ENCODE data around the gene ZNF579.

ZNF579 gene

GRCh38 chr19:55602104-55603001 lies 21.7 kb upstream of the ZNF579 start:
- H3K4me3 ChIP-seq (ENCODE audit: low read length), result no peak overlapping the region
- H3K9me3 ChIP-seq (ENCODE audit: control insufficient read depth, insufficient read depth, low read length), result no peaks in the 10 kb centered on the region
- peaks cover 3% of the 10 kb centered on the region; the same call in 1 of the 2 replicates for H4K20me1 ChIP-seq (ENCODE audit: control insufficient read depth, insufficient read depth, low read depth, low read length)
- peaks cover 23% of the 10 kb centered on the region for H3F3A ChIP-seq (ENCODE audit: control insufficient read depth, insufficient read depth)
- no peaks in the 10 kb centered on the region for H3K9me2 ChIP-seq (replicated peaks; ENCODE audit: control insufficient read depth, low read length)
- peaks cover 53% of the 10 kb centered on the region for H3K4me1 ChIP-seq (ENCODE audit: control insufficient read depth, low read length)
- TF ChIP-seq EZH2phosphoT487 (IDR thresholded peaks at IDR 0.05; ENCODE audit: borderline replicate concordance, low read length) (no peak), CTCF (IDR thresholded peaks at IDR 0.05; ENCODE audit: low read depth, low read length, poor library complexity, severe bottlenecking) (no peak)
- H3K27me3 ChIP-seq (ENCODE audit: control insufficient read depth, low read length), result no peaks in the 10 kb centered on the region
- H3K4me2 ChIP-seq (ENCODE audit: low read length), result no peak overlapping the region
- no peak overlapping the region for H3K27ac ChIP-seq (ENCODE audit: low read depth, low read length)
- peaks cover 27% of the 10 kb centered on the region for H3K79me2 ChIP-seq (ENCODE audit: control insufficient read depth, low read length)
- peaks cover 24% of the 10 kb centered on the region for H3K36me3 ChIP-seq (ENCODE audit: control insufficient read depth, low read length)

- TF ChIP-seq CTCF (IDR thresholded peaks at IDR 0.05; ENCODE audit: low read depth, low read length, poor library complexity, severe bottlenecking) (no peak), EZH2phosphoT487 (IDR thresholded peaks at IDR 0.05; ENCODE audit: borderline replicate concordance, low read length) (no peak)
- H3K79me2 ChIP-seq (ENCODE audit: control insufficient read depth, low read length), result peaks cover 15% of the 10 kb centered on the region
- H3F3A ChIP-seq (ENCODE audit: control insufficient read depth, insufficient read depth), result peaks cover 23% of the 10 kb centered on the region
- H3K4me1 ChIP-seq (ENCODE audit: control insufficient read depth, low read length), result peaks cover 43% of the 10 kb centered on the region
- H3K4me3 ChIP-seq (ENCODE audit: low read length), result peak overlapping the region; percentile 84
- H3K36me3 ChIP-seq (ENCODE audit: control insufficient read depth, low read length), result peaks cover 23% of the 10 kb centered on the region
- H3K9me2 ChIP-seq (replicated peaks; ENCODE audit: control insufficient read depth, low read length), result no peaks in the 10 kb centered on the region
- peak overlapping the region; percentile 88 for H3K27ac ChIP-seq (ENCODE audit: low read depth, low read length)
- H3K4me2 ChIP-seq (ENCODE audit: low read length), result peak overlapping the region; percentile 64
- no peaks in the 10 kb centered on the region for H3K9me3 ChIP-seq (ENCODE audit: control insufficient read depth, insufficient read depth, low read length)
- no peaks in the 10 kb centered on the region for H4K20me1 ChIP-seq (ENCODE audit: control insufficient read depth, insufficient read depth, low read depth, low read length)
- H3K27me3 ChIP-seq (ENCODE audit: control insufficient read depth, low read length), result no peaks in the 10 kb centered on the region
Measured at GRCh38 chr19:55601084-55601483, 20.4 kb upstream of the ZNF579 start.

- peaks cover 20% of the 10 kb centered on the region for H3F3A ChIP-seq (ENCODE audit: control insufficient read depth, insufficient read depth)
- TF ChIP-seq EZH2phosphoT487 (IDR thresholded peaks at IDR 0.05; ENCODE audit: borderline replicate concordance, low read length) (no peak), CTCF (IDR thresholded peaks at IDR 0.05; ENCODE audit: low read depth, low read length, poor library complexity, severe bottlenecking) (no peak)
- H3K36me3 ChIP-seq (ENCODE audit: control insufficient read depth, low read length), result peaks cover 24% of the 10 kb centered on the region
- H3K79me2 ChIP-seq (ENCODE audit: control insufficient read depth, low read length), result peaks cover 10% of the 10 kb centered on the region
- H3K27me3 ChIP-seq (ENCODE audit: control insufficient read depth, low read length), result no peaks in the 10 kb centered on the region
- peak overlapping the region; percentile 84 for H3K4me3 ChIP-seq (ENCODE audit: low read length)
- peak overlapping the region; percentile 64 for H3K4me2 ChIP-seq (ENCODE audit: low read length)
- no peaks in the 10 kb centered on the region for H3K9me2 ChIP-seq (replicated peaks; ENCODE audit: control insufficient read depth, low read length)
- peak overlapping the region; percentile 88 for H3K27ac ChIP-seq (ENCODE audit: low read depth, low read length)
- peaks cover 40% of the 10 kb centered on the region for H3K4me1 ChIP-seq (ENCODE audit: control insufficient read depth, low read length)
- H4K20me1 ChIP-seq (ENCODE audit: control insufficient read depth, insufficient read depth, low read depth, low read length), result no peaks in the 10 kb centered on the region
- H3K9me3 ChIP-seq (ENCODE audit: control insufficient read depth, insufficient read depth, low read length), result no peaks in the 10 kb centered on the region
Measured at GRCh38 chr19:55600662-55601028, 20.0 kb upstream of the ZNF579 start.
